Fibroblast of pulmonary artery (primary cell): ENCODE results near the gene MAP4K5.
"Not testable (repeated sequence)": the region's sequence is repeated elsewhere in the genome, so short reads cannot be mapped to it uniquely, and the experiment has no call there.

Experiments
- DNase-seq: peaks from one replicate; pipeline ENCODE4 v3.0.0-alpha.2; 2010; ENCODE audit warnings: low read depth
- H3K4me3 ChIP-seq: replicated peaks from 2 replicates; pipeline ENCODE4 v1.5.1; 2011; ENCODE audit warnings: low read depth, mild to moderate bottlenecking, control low read depth, low read length, moderate library complexity
- CTCF ChIP-seq: IDR thresholded peaks from 2 replicates; pipeline ENCODE4 v1.5.1; 2011; ENCODE audit warnings: mild to moderate bottlenecking, control low read depth, low read length, inconsistent platforms; ENCODE audit errors: missing control alignments

Gene MAP4K5

GRCh38 chr14:50544911-50545310 is 12.5 kb upstream of the MAP4K5 start:
- TF ChIP-seq CTCF, result no peak
- DNase-seq, result no peak
- no peak overlapping the region for H3K4me3 ChIP-seq

GRCh38 chr14:50542941-50543418 is 10.6 kb upstream of the MAP4K5 start:
- no peak overlapping the region for H3K4me3 ChIP-seq
- TF ChIP-seq CTCF, result peak; percentile 64
- DNase-seq, result peak; percentile 69

GRCh38 chr14:50541159-50541567 is 8.8 kb upstream of the MAP4K5 start:
- no peak for DNase-seq
- no peak for TF ChIP-seq CTCF
- no peak overlapping the region for H3K4me3 ChIP-seq

GRCh38 chr14:50539051-50539450 is 6.7 kb upstream of the MAP4K5 start:
- H3K4me3 ChIP-seq, result no peak overlapping the region
- DNase-seq, result no peak
- TF ChIP-seq CTCF, result no peak

- not testable (repeated sequence) for DNase-seq, H3K4me3 ChIP-seq
These were observed 5.7 kb upstream of the MAP4K5 start for GRCh38 chr14:50538034-50538433.

- no peak for DNase-seq
- no peak overlapping the region for H3K4me3 ChIP-seq
- no peak for TF ChIP-seq CTCF
These were observed 2.6 kb upstream of the MAP4K5 start for GRCh38 chr14:50534997-50535396.

GRCh38 chr14:50534416-50534815 is 2.0 kb upstream of the MAP4K5 start:
- no peak overlapping the region for H3K4me3 ChIP-seq
- no peak for TF ChIP-seq CTCF
- DNase-seq, result no peak

- DNase-seq, result no peak
- no peak overlapping the region for H3K4me3 ChIP-seq
- no peak for TF ChIP-seq CTCF
These were observed 1.4 kb upstream of the MAP4K5 start for GRCh38 chr14:50533806-50534205.
